Smooth muscle cell of the coronary artery (primary cell): ENCODE data around the gene MED13. TPM values are rescaled to one million over a fixed set of nuclear protein-coding genes. Genes with fewer than 3 reads are reported as not detected.

Experiments used
- total RNA-seq: library from RNA; depleted of rRNA; stranded (reverse); fragments of >200 nt; gene quantifications from 2 replicates; pipeline ENCODE4 v1.2.3, GENCODE V29; 2014; ENCODE audit warnings: low replicate concordance

Gene MED13, protein sequence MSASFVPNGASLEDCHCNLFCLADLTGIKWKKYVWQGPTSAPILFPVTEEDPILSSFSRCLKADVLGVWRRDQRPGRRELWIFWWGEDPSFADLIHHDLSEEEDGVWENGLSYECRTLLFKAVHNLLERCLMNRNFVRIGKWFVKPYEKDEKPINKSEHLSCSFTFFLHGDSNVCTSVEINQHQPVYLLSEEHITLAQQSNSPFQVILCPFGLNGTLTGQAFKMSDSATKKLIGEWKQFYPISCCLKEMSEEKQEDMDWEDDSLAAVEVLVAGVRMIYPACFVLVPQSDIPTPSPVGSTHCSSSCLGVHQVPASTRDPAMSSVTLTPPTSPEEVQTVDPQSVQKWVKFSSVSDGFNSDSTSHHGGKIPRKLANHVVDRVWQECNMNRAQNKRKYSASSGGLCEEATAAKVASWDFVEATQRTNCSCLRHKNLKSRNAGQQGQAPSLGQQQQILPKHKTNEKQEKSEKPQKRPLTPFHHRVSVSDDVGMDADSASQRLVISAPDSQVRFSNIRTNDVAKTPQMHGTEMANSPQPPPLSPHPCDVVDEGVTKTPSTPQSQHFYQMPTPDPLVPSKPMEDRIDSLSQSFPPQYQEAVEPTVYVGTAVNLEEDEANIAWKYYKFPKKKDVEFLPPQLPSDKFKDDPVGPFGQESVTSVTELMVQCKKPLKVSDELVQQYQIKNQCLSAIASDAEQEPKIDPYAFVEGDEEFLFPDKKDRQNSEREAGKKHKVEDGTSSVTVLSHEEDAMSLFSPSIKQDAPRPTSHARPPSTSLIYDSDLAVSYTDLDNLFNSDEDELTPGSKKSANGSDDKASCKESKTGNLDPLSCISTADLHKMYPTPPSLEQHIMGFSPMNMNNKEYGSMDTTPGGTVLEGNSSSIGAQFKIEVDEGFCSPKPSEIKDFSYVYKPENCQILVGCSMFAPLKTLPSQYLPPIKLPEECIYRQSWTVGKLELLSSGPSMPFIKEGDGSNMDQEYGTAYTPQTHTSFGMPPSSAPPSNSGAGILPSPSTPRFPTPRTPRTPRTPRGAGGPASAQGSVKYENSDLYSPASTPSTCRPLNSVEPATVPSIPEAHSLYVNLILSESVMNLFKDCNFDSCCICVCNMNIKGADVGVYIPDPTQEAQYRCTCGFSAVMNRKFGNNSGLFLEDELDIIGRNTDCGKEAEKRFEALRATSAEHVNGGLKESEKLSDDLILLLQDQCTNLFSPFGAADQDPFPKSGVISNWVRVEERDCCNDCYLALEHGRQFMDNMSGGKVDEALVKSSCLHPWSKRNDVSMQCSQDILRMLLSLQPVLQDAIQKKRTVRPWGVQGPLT (N-terminal part only)
- total RNA-seq = 20.1 and 30.5 TPM in 2 replicates

DNA sequence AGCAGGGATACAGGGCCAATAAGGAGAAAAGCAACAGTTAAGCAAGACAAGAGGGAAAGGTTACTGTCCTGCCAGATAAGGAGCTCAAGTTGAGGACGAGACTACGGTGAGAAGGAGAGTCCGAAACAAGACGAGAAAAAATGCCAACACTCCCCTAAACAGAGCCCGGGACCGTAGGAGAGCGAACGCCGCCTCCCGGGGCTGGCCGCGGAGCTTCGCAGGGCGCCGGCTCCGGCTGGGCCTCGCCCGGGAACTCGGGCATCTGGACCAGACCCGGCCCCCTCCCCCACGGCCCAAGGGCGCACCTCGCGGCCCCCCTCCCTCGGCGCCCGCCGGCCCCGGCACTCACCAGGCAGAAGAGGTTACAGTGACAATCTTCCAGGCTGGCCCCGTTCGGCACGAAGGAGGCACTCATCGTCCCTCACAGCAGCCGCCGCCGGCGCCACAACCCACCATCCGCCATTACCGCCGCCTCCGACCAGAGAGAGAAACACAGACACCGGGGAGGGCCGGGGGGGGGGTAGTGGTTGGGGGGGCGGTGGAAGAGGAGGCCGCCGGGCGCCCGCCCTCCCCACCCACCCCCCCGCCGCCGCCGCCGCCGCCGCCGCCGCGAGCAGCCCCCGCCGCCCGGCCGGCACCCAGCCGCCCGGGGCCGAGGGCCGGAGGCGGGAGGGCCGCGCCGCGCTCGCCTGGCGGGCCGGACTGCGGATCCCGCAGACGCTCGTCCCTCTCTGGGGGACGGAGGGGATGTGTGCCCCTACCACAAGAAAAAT lies at the start of gene MED13:
Gene MED13, minus strand, starts transcription at position 488 of the 773 bp plus-strand sequence. Its CDS starts 73 bp downstream, at position 415.

DNA sequence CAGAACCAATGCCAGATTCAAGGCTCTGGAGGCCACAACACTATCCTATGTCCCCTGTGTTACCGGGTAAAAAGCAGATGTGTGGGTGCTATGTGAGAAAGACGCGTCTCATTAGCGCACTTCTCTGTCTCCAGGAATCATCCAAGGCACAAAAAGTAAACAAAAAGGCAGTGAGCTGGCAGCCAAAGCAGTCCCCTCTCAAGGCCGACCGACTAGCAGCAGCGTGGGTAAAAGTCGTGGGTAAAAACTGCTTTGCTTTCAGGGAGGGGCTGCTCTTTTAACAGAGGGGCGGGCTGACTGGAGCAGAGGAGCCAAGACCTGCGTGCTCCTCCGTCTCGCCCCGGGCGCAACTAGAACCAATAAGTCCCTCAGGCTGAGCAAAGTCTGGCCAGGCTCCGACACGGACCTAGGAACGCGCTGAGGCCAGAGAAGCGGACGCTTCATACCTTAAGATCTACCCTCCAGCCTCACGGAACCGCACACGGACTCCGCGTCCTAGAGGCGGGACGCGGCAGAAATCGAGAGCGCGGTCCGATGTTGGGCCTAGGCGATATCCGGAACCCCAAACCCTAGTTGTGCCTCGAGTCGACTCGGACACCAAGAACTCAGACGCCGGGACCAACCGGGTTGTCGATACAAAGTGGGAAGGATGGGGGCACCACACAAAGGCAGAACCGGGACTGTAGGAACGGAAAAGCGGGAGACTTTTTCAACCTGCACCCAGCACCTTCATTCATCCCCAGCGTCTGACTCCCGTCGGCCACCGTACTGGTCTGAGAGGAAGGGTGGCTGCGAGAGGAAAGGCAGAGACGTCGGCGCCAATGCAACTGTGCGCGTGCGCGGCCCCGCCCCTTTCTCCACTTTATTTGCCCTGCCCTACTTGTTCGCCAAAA lies 137.6 kb downstream of the MED13 start, which contains the start of gene INTS2:
Gene INTS2, minus strand, starts transcription at position 775 of the 893 bp plus-strand sequence. CDS start 1,338 bp downstream, outside the sequence.

Other genes starting within 250 kb of the MED13 start
- gene BRIP1, start 201.8 kb downstream of the MED13 start, total RNA-seq = 1.1 and 3.5 TPM in 2 replicates
- gene INTS2, start 137.3 kb downstream of the MED13 start, total RNA-seq = 8.3 and 9.5 TPM in 2 replicates